ENCODE data around the gene LRIG1.

Gene LRIG1

DNA sequence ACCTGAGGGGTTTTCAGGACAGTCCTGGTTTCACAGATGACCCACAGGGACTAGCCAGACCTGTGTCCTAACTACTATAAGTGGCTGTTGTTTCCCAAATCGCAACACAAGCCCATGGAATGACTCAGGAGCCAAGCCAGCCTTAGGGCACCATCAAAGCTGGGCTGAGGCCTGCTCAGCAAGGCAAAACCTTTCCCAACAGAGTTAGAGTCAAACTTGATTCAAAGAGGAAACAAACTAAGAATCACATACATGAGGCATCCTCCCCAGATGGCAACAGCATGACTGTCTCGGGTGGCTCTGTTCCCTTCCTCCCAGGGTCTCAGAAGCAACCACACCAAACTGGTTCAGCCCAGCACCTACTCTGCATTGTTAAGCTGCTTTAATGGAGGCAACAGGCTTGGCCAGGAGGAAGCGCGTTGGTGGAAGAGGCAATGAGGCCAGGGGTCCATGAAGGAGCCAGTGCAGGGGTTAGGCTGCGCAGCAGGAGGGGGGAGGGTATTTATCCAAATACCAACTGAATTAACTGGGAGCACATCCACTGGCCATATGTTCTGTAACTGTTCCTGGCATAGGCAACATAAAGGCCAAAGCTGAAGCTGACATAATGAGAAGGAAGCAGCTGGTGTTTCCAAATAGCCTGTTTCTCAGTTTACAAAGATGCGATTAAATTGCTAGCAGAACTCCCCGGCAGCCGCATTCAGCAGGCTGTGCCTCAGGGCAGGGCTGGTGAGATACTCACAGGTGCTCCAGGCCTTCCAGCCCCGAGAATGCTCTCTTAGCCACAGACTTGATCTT is 102.4 kb downstream of the LRIG1 start:
- H3K4me1 Mint-ChIP-seq (ENCODE audit: low read depth) = peaks cover 16% of the 10 kb centered on the region
- no peak overlapping the region for H3K4me3 Mint-ChIP-seq
- no peak overlapping the region for H3K27ac Mint-ChIP-seq
- no peaks in the 10 kb centered on the region for H3K9me3 Mint-ChIP-seq (ENCODE audit: low read depth)
- H3K27me3 Mint-ChIP-seq = no peaks in the 10 kb centered on the region
- peaks cover 9% of the 10 kb centered on the region for H3K36me3 Mint-ChIP-seq

DNA sequence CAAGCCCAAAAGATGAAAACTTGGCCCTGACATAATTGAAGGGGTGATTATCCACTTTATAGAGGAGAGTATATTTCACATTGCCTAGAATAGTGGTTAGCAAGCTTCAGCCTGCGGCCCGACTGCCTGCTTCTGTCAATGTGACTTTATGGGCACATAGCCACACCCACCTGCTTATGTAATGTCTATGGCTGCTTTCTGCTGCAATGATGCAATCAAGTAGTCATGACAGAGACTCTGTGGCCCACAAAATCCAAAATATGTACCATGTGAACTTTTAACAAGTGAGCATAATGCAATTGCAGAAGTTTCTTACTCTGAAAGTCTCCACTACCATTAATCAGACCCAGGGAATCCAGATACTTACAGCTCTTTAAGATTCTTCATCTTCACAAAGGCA is 103.1 kb downstream of the LRIG1 start:
- no peaks in the 10 kb centered on the region for H3K9me3 Mint-ChIP-seq (ENCODE audit: low read depth)
- no peaks in the 10 kb centered on the region for H3K27me3 Mint-ChIP-seq
- no peak overlapping the region for H3K27ac Mint-ChIP-seq
- H3K4me1 Mint-ChIP-seq (ENCODE audit: low read depth) = peaks cover 23% of the 10 kb centered on the region
- peaks cover 7% of the 10 kb centered on the region for H3K36me3 Mint-ChIP-seq
- no peak overlapping the region for H3K4me3 Mint-ChIP-seq

DNA sequence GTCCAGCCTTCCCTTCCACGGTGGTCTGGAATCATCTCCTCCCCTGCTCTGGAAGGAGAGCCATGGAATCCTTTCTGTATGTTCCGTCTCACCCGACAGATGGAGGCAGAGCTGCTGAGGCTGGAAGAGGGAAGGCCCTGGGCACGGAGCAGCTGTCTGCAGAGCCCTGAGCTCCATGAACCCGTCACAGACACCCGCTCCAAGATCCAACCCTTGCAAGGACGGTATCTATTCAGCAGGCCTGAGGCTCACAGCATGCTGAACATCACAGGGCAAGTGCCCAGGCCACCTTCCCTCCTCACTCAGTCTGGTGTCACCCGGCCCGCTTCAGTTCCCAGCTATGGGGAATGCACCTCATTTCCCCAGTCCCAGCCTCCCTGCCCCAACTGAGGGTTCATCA is 103.9 kb downstream of the LRIG1 start:
- peaks cover 31% of the 10 kb centered on the region for H3K4me1 Mint-ChIP-seq (ENCODE audit: low read depth)
- H3K4me3 Mint-ChIP-seq = no peak overlapping the region
- no peaks in the 10 kb centered on the region for H3K27me3 Mint-ChIP-seq
- no peaks in the 10 kb centered on the region for H3K9me3 Mint-ChIP-seq (ENCODE audit: low read depth)
- peaks cover 13% of the 10 kb centered on the region for H3K36me3 Mint-ChIP-seq
- H3K27ac Mint-ChIP-seq = no peak overlapping the region

DNA sequence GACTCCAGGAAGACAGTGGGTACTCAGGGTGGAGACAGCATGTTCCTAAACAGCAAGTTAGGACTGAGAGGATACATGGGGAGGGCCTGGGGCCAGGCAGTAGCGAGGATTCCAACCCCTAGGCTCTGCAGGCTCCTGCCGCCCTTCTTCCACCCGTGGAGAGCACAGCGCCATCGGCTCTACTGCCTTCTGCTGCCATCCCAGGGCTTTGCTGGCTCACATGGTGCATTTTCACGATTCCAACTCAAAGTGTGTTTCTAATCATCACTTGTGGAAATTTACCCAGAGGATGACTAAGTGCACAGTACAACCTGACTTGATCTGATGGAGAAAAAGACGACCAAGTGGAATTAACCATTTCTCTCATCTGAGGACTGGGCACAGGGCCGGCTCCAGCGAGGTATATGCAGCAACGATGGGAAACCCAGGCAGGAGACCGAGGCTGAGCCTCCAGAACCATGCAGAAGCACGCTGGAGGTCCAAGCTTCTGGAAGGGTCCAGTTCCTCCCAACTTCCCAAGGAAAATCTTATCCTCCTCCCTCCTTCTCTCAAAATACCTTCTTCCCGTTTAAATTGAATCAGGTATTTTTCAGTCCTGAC is 104.6 kb downstream of the LRIG1 start:
- Mint-ChIP-seq H3K4me3 (no peak overlapping the region), H3K36me3 (peaks cover 15% of the 10 kb centered on the region), H3K9me3 (ENCODE audit: low read depth) (no peaks in the 10 kb centered on the region), H3K27ac (no peak overlapping the region), H3K4me1 (ENCODE audit: low read depth) (peaks cover 36% of the 10 kb centered on the region), H3K27me3 (no peaks in the 10 kb centered on the region)

DNA sequence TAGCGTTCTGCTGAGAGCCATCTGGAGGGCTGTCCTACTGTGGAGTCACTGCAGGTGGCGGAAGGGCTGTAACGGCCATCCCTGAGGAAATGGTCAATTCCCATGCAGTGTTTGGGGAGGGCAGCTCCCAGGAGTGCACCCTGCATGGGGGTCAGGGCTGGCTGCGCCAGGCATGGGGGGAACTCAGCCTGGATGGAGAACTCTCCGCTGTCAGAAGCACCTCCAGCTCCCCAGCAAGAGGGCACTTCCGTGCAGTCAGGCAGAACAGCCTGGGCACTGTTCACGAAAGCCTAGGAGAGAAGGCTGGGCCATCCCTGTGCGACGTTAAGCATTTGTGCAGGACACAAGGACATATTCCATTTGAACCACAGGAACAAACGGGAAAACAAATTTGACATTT is 105.2 kb downstream of the LRIG1 start:
- no peaks in the 10 kb centered on the region for H3K9me3 Mint-ChIP-seq (ENCODE audit: low read depth)
- peaks cover 15% of the 10 kb centered on the region for H3K36me3 Mint-ChIP-seq
- H3K4me1 Mint-ChIP-seq (ENCODE audit: low read depth) = peaks cover 42% of the 10 kb centered on the region
- H3K27me3 Mint-ChIP-seq = no peaks in the 10 kb centered on the region
- no peak overlapping the region for H3K4me3 Mint-ChIP-seq
- H3K27ac Mint-ChIP-seq = no peak overlapping the region

DNA sequence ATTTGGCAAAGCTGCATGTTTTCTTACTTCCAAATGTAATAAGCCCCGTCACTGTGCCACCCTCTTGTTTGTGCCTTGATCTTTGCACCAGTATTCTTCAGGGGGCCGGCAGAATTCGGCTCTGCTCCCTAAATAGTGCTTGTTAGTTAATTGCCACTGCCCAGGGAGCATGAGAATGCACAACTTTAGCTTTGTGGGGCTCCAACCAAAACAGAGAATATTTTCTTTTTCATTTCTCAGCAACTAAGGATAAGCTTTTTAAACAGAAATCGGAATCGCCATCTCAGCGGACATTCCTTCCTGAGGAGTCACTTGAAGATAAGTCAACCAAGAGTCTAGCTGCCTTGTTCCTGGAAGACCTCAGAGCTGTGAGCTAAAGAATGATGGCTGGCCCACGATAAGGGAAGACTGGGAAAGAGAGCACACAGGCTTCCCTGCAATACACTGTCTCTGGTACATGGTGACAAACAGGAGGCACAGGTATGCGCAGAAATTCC is 106.0 kb downstream of the LRIG1 start:
- Mint-ChIP-seq H3K27ac (peak overlapping the region; percentile 34), H3K9me3 (ENCODE audit: low read depth) (no peaks in the 10 kb centered on the region), H3K4me1 (ENCODE audit: low read depth) (peaks cover 51% of the 10 kb centered on the region), H3K36me3 (peaks cover 15% of the 10 kb centered on the region), H3K27me3 (no peaks in the 10 kb centered on the region), H3K4me3 (peak overlapping the region; percentile 81)

DNA sequence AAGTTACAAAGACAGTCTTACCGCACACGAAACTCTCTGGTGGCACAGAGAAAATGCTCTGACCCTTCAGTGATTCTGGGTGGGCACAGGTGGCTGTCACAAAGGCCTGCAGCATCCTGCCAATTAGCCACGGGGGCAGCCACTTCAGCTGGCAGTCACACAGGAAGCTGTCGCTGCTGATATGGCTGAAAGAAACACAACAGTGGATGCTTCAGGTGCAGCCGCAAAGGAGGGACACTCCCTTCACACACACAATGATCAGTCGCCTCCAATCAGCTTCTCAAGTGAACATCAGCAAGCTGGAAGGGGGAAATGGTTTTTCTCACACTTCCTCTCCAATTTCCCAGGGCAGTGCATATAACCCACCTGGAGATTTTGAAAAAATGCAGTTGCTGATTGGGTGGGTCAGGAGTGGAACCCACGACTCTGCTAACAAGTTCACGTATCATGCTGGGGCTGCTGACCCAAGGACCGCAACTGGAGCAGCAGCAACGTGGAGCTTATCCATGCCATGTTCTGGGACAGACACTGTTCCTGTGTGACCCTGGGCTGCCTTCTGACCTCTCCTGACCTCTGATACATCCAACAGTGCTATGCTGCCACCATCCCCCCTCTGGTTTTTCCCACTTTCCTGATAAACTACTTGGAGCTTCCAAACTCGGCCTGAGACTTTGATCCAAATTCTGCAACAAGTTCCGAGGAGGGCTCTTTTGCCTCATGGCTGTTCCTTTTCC is 106.6 kb downstream of the LRIG1 start:
- Mint-ChIP-seq H3K27me3 (no peaks in the 10 kb centered on the region), H3K9me3 (ENCODE audit: low read depth) (no peaks in the 10 kb centered on the region), H3K4me3 (peak overlapping the region; percentile 81), H3K36me3 (peaks cover 15% of the 10 kb centered on the region), H3K27ac (peak overlapping the region; percentile 87), H3K4me1 (ENCODE audit: low read depth) (peaks cover 57% of the 10 kb centered on the region)

DNA sequence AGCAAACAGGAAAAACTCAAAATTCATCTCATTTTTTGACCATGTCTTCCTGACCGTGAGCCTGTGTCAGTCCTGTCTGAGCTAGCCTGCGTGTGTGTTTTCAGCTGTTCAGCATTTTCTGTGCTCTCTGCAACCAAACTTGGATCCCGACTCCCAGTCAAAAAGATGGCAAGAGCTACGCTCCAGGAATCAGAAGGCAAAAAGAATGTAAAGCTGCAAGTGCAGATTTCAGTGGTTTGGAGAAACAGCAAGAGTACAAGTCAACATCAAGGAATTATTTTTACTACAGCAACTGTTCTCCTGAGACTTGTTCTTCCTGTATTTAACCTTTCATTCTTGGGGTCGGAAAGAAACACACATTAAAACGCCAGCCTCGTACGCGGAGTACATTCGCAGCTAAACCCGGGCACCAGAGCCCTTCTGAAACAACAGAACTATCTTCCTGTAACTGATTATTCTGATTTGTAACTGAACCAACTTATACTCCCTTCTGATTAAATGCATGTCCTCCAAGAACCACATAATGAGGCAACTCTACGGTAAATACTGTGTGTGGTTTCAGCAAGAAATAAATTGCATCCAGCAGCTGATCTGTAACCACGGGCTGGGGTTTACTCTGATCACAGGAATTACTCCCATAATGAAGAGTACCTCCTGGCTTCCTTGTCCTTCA is 107.4 kb downstream of the LRIG1 start:
- H3K9me3 Mint-ChIP-seq (ENCODE audit: low read depth) = peaks cover 2% of the 10 kb centered on the region
- H3K27me3 Mint-ChIP-seq = no peaks in the 10 kb centered on the region
- peak overlapping the region; percentile 87 for H3K27ac Mint-ChIP-seq
- peak overlapping the region; percentile 81 for H3K4me3 Mint-ChIP-seq
- H3K36me3 Mint-ChIP-seq = peaks cover 19% of the 10 kb centered on the region
- peaks cover 61% of the 10 kb centered on the region for H3K4me1 Mint-ChIP-seq (ENCODE audit: low read depth)

DNA sequence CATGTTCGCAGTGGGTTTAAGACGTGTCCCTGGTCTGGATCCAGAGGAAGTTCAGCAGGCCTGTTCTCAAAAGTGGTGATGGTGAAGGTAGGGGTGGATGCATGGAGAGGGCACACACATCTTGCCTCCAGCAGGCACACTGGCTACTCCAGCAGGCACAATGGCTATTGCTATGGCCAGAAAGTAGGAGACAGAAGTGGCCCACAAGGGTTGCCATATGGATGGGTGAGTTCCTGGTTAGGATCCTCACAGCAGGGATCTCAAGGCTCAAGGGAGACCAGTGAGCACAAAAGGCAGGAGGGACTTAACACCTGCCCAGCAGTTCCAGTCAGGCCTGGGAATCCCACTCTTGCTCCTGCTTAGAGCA is 107.9 kb downstream of the LRIG1 start:
- Mint-ChIP-seq H3K4me3 (peak overlapping the region; percentile 81), H3K36me3 (peaks cover 24% of the 10 kb centered on the region), H3K27me3 (no peaks in the 10 kb centered on the region), H3K9me3 (ENCODE audit: low read depth) (peaks cover 7% of the 10 kb centered on the region), H3K27ac (peak overlapping the region; percentile 64), H3K4me1 (ENCODE audit: low read depth) (peaks cover 65% of the 10 kb centered on the region)

DNA sequence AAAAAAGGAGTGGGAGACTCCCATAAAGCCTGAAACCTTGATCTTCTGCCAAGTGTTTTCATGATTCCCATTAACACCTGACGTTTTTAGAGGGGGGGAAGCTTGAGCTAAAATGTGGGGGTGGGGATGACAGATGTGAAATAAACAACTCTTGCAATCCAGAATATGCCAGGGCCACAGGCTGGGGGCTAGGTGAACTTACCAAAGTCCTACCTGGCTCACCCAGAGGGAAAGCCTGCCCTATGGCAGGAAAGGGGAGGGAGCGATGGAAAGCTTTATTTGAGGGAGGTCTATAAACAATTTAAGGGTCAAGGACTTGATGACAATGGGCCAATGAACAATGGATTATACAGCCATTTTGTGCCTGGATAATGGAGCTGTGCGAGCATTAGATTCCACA is 108.3 kb downstream of the LRIG1 start:
- Mint-ChIP-seq H3K4me1 (ENCODE audit: low read depth) (peaks cover 65% of the 10 kb centered on the region), H3K9me3 (ENCODE audit: low read depth) (peaks cover 7% of the 10 kb centered on the region), H3K4me3 (peak overlapping the region; percentile 81), H3K36me3 (peaks cover 24% of the 10 kb centered on the region), H3K27me3 (no peaks in the 10 kb centered on the region), H3K27ac (peak overlapping the region; percentile 64)

DNA sequence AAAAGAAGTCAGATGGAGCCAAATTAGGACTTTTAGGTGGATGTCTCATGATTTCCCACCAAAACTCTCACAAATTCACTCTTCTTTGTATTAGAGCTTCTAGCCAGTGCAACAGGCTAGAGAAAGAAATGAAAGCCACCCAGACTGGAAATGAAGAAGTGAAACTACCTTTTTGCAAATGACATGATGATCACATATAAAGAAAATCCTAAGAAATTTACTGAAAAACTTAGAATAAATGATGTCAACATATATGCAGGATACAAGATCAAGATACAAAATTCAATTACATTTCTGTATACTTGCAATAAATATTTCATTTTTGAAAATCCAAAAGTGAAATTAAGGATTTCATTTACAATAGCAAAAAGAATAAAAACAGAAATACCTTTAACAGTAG is 110.8 kb downstream of the LRIG1 start:
- Mint-ChIP-seq H3K36me3 (peaks cover 35% of the 10 kb centered on the region), H3K27ac (no peak overlapping the region), H3K4me1 (ENCODE audit: low read depth) (peaks cover 63% of the 10 kb centered on the region), H3K4me3 (no peak overlapping the region), H3K27me3 (no peaks in the 10 kb centered on the region), H3K9me3 (ENCODE audit: low read depth) (peaks cover 7% of the 10 kb centered on the region)

DNA sequence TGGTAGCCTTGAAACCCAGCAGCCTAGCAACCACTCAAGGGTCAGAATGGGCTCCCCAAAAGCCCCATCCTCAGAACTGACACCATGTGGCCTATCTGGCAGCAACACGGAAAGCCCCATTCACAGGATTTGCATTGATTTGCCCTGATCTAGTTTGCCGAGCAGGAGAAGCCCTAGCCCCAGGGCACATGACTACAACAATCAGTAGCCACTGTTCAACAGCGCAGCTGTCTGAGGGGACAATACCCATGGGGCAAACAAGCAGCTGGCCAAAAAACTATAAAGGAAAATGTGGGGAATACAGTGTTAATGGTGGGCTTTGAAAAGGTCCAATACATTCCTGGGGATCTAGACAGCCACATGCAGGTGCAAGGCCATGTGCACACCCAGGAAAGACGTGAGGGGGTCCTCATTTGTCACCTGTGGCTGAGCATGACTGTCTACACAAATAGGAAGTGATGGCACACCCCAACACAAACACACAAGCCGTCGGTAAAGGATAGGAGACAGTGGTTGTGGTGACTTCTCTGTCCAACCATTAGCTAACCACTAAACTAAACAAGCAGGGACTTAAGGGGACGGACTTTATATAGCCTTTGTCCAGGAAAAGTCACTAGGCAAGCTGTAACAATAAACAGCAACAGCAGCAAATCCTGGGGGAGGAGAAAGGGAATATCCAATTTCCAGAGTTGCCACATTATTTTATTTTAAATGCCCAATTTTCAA is 113.7 kb downstream of the LRIG1 start:
- peaks cover 48% of the 10 kb centered on the region for H3K36me3 Mint-ChIP-seq
- H3K27ac Mint-ChIP-seq = no peak overlapping the region
- no peaks in the 10 kb centered on the region for H3K27me3 Mint-ChIP-seq
- peaks cover 7% of the 10 kb centered on the region for H3K9me3 Mint-ChIP-seq (ENCODE audit: low read depth)
- no peak overlapping the region for H3K4me3 Mint-ChIP-seq
- H3K4me1 Mint-ChIP-seq (ENCODE audit: low read depth) = peaks cover 36% of the 10 kb centered on the region

DNA sequence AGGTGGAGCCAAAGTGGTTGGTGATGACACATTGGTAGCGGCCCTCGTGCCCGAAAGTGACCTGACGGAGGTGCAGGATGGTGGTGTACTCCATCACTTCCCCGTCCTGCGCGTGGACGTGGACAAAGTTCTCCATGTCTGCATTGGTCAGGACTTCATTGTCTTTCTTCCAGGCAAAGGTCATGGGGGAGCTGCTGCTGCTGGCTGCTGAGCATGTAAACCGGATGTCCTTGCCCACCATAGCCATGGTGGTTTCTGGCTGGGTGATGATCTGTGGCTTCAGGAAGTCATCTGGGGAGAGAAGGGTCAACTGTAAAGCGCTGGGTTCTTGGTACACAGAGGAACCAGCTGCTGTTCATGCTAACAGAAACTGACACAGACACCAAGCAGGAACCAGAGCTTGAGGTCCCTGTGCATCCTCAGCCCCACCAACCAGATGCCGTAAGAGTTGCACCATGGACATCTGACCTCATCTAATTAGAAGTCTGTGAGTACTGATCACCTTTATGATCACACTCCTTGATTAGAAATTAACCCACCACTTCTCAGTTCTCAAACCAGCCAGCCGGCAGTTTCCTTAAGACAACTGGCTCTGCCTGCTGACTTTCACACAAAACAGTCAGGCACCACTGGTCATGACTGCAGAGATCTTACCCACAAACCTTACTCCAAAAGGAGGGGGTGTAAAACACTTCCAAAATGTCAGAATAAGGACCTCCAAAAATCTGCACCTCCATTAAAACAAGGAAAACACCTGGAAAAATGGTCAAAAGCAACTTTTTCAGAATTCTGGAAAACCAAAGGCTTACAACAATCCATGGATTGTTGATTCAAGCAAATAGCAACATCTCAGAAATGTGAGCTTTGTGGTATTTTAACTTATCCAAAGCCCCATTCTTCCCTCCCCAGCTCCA is 114.6 kb downstream of the LRIG1 start:
- H3K4me3 Mint-ChIP-seq = no peak overlapping the region
- peaks cover 45% of the 10 kb centered on the region for H3K36me3 Mint-ChIP-seq
- H3K27ac Mint-ChIP-seq = no peak overlapping the region
- peaks cover 7% of the 10 kb centered on the region for H3K9me3 Mint-ChIP-seq (ENCODE audit: low read depth)
- H3K4me1 Mint-ChIP-seq (ENCODE audit: low read depth) = peaks cover 29% of the 10 kb centered on the region
- no peaks in the 10 kb centered on the region for H3K27me3 Mint-ChIP-seq

All from activated naive CD8-positive, alpha-beta T cell (primary cell).